ENCODE data around the gene SEMA6D. TPM values are rescaled to one million over a fixed set of nuclear protein-coding genes. Genes with fewer than 3 reads are reported as not detected.

Gene SEMA6D
- total RNA-seq, 4 donors from 2014 or later: 1.5 to 27.2 (median 5.5) TPM

GRCh38 chr15:47707391-47707790 is 9.9 kb upstream of the SEMA6D start:
- Histone ChIP-seq H3K36me3 (no peaks in the 10 kb centered on the region), H3K27ac (no peak overlapping the region), H3K27me3 (no peaks in the 10 kb centered on the region), H3K4me1 (no peaks in the 10 kb centered on the region), H3K4me3 (no peak overlapping the region), H3K9me3 (no peaks in the 10 kb centered on the region)
- TF ChIP-seq POLR2A (IDR thresholded peaks at IDR 0.05) (no peak), CTCF (IDR thresholded peaks at IDR 0.05) (no peak)
- DNase-seq: no peak
- intact Hi-C loops (cut with DNase I; ENCODE audit: low total_unique reads): no loop called here

GRCh38 chr15:47708161-47708980 is 8.9 kb upstream of the SEMA6D start:
- intact Hi-C loops (cut with DNase I; ENCODE audit: low total_unique reads): no loop called here
- Histone ChIP-seq H3K4me3 (no peak overlapping the region), H3K27ac (no peak overlapping the region), H3K9me3 (no peaks in the 10 kb centered on the region), H3K36me3 (no peaks in the 10 kb centered on the region), H3K27me3 (no peaks in the 10 kb centered on the region), H3K4me1 (no peaks in the 10 kb centered on the region)
- no peak for DNase-seq
- TF ChIP-seq POLR2A (IDR thresholded peaks at IDR 0.05) (no peak), CTCF (IDR thresholded peaks at IDR 0.05) (no peak)

- Histone ChIP-seq H3K9me3 (no peaks in the 10 kb centered on the region), H3K36me3 (no peaks in the 10 kb centered on the region), H3K27ac (no peak overlapping the region), H3K27me3 (no peaks in the 10 kb centered on the region), H3K4me3 (no peak overlapping the region), H3K4me1 (no peaks in the 10 kb centered on the region)
- intact Hi-C loops (cut with DNase I; ENCODE audit: low total_unique reads): no loop called here
- TF ChIP-seq POLR2A (IDR thresholded peaks at IDR 0.05): no peak
- TF ChIP-seq CTCF (IDR thresholded peaks at IDR 0.05): peak; percentile 12 to 23 (median 18)
- no peak for DNase-seq
Measured at GRCh38 chr15:47711655-47712054, 5.7 kb upstream of the SEMA6D start.

DNA sequence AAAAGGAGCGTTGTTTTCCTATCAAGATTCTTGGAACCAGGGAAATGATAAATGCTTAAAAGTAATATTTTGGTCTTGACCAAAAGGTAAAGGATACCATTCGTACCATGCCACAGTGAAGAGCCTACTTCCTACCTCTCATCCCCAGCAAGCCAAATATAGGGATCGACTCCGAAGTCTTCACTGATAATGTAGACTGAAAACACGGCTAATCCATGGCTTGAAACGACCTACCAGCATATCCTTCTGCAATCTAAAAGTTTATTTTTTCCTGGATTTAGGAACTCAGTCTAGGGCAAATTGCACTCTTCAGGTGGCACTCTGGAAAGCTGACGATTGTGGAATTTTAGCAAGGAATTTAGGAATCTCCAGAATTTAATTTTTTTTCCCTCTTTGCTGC is 1.9 kb upstream of the SEMA6D start:
- Histone ChIP-seq H3K4me1 (no peaks in the 10 kb centered on the region), H3K4me3 (no peak overlapping the region), H3K27ac (no peak overlapping the region), H3K36me3 (no peaks in the 10 kb centered on the region), H3K9me3 (no peaks in the 10 kb centered on the region), H3K27me3 (no peaks in the 10 kb centered on the region)
- no peak for DNase-seq
- intact Hi-C loops (cut with DNase I; ENCODE audit: low total_unique reads): no loop called here
- TF ChIP-seq POLR2A (IDR thresholded peaks at IDR 0.05) (no peak), CTCF (IDR thresholded peaks at IDR 0.05) (no peak)

- Histone ChIP-seq H3K27ac (no peak overlapping the region), H3K4me3 (no peak overlapping the region), H3K36me3 (no peaks in the 10 kb centered on the region), H3K9me3 (no peaks in the 10 kb centered on the region), H3K4me1 (no peaks in the 10 kb centered on the region), H3K27me3 (no peaks in the 10 kb centered on the region)
- DNase-seq: no peak
- intact Hi-C loops (cut with DNase I; ENCODE audit: low total_unique reads): no loop called here
- TF ChIP-seq POLR2A (IDR thresholded peaks at IDR 0.05) (no peak), CTCF (IDR thresholded peaks at IDR 0.05) (no peak)
Measured at GRCh38 chr15:47715856-47716445, 1.4 kb upstream of the SEMA6D start.

Data from uterus (tissue), 4 donors.